Activated T-cell treated with anti-CD3 and anti-CD28 coated beads, Interleukin-2, amount 50 U/mL, for 48 hours (primary cell): ENCODE results near the gene CLK2.
"Not testable (repeated sequence)": the region's sequence is repeated elsewhere in the genome, so short reads cannot be mapped to it uniquely, and the experiment has no call there.

Source experiments
- DNase-seq, 2 experiments: peaks; one replicate each; pipeline ENCODE4 v3.0.0-alpha.2; 2020

Gene CLK2

GRCh38 chr1:155261852-155262673, 11.2 kb downstream of the CLK2 start, which contains the start of gene SCAMP3:
Gene SCAMP3, minus strand, starts transcription at chr1:155262360. Its CDS starts 209 bp downstream, at chr1:155262151.
- DNase-seq, result peak; percentile 89 to 90

GRCh38 chr1:155261493-155261851, 11.8 kb downstream of the CLK2 start:
- no peak for DNase-seq

- no peak for DNase-seq
Observed at GRCh38 chr1:155260276-155260675, 13.0 kb downstream of the CLK2 start.

GRCh38 chr1:155256058-155256852, 17.0 kb downstream of the CLK2 start:
- no peak for DNase-seq

- peak; percentile 84 to 88 for DNase-seq
Observed at GRCh38 chr1:155255243-155256007, 17.9 kb downstream of the CLK2 start, which contains the start of gene ENTREP3. Gene ENTREP3, minus strand, starts transcription at chr1:155255483. Its CDS starts 606 bp downstream, at chr1:155254877.

GRCh38 chr1:155254714-155255242, 18.5 kb downstream of the CLK2 start:
- no peak for DNase-seq

- DNase-seq, result no peak
Observed at GRCh38 chr1:155254228-155254713, 19.0 kb downstream of the CLK2 start.

GRCh38 chr1:155253797-155254196, 19.5 kb downstream of the CLK2 start:
- no peak for DNase-seq

GRCh38 chr1:155253208-155253607, 20.1 kb downstream of the CLK2 start:
- DNase-seq, result no peak

- DNase-seq, result no peak
Observed at GRCh38 chr1:155251566-155251965, 21.7 kb downstream of the CLK2 start.

GRCh38 chr1:155250633-155251449, 22.5 kb downstream of the CLK2 start:
- DNase-seq, result peak; percentile 97

- peak in 1 of 2 experiments; percentile 35 for DNase-seq
Observed at GRCh38 chr1:155250246-155250632, 23.1 kb downstream of the CLK2 start.

- DNase-seq, result no peak
Observed at GRCh38 chr1:155247667-155248553, 25.4 kb downstream of the CLK2 start.

GRCh38 chr1:155246796-155247195, 26.5 kb downstream of the CLK2 start:
- DNase-seq, result not testable (repeated sequence)

GRCh38 chr1:155245163-155245524, 28.2 kb downstream of the CLK2 start:
- DNase-seq, result no peak

GRCh38 chr1:155244368-155245162, 28.7 kb downstream of the CLK2 start:
- DNase-seq, result peak; percentile 97 to 98

GRCh38 chr1:155242805-155243358, 30.4 kb downstream of the CLK2 start:
- no peak for DNase-seq

- no peak for DNase-seq
Observed at GRCh38 chr1:155241841-155242264, 31.5 kb downstream of the CLK2 start.

- DNase-seq, result peak in 1 of 2 experiments; percentile 70
Observed at GRCh38 chr1:155241069-155241679, 32.1 kb downstream of the CLK2 start.
